Fibroblast of the aortic adventitia (primary cell): ENCODE data around the gene CYTH1. TPM values are rescaled to one million over a fixed set of nuclear protein-coding genes. Genes with fewer than 3 reads are reported as not detected.

ENCODE experiments used
- DNase-seq: peaks from one replicate; pipeline ENCODE4 v3.0.0-alpha.2; 2010; ENCODE audit warnings: low read depth
- H3K4me3 ChIP-seq: 2 replicates; pipeline ENCODE4 v1.5.1; 2011; ENCODE audit warnings: low read depth, mild to moderate bottlenecking, control low read depth, low read length, moderate library complexity
- CTCF ChIP-seq: IDR thresholded peaks from 2 replicates; pipeline ENCODE4 v1.5.1; 2011; ENCODE audit warnings: mild to moderate bottlenecking, low read length, control low read depth, inconsistent platforms; ENCODE audit not compliant: insufficient read depth
- total RNA-seq: library from RNA; depleted of rRNA; stranded (reverse); fragments of >200 nt; gene quantifications from 2 replicates; pipeline ENCODE4 v1.2.3, GENCODE V29; 2012; ENCODE audit warnings: low replicate concordance

CYTH1 gene
- total RNA-seq, 1 donor, result 13.8 TPM

- no peak for DNase-seq
These were observed 111.0 kb downstream of the CYTH1 start for GRCh38 chr17:78670850-78671725.

GRCh38 chr17:78669975-78670518, 112.0 kb downstream of the CYTH1 start:
- no peak overlapping the region for H3K4me3 ChIP-seq
- DNase-seq, result no peak
- no peak for TF ChIP-seq CTCF

More at GRCh38 chr17:78670850-78671725, 111.0 kb downstream of the CYTH1 start:
- H3K4me3 ChIP-seq, result no peak overlapping the region
- no peak for TF ChIP-seq CTCF

GRCh38 chr17:78669256-78669974, 112.7 kb downstream of the CYTH1 start:
- no peak for TF ChIP-seq CTCF
- DNase-seq, result no peak
- H3K4me3 ChIP-seq, result no peak overlapping the region

GRCh38 chr17:78668847-78669246, 113.2 kb downstream of the CYTH1 start:
- H3K4me3 ChIP-seq, result no peak overlapping the region
- DNase-seq, result no peak
- no peak for TF ChIP-seq CTCF

GRCh38 chr17:78667741-78668640, 114.1 kb downstream of the CYTH1 start:
- TF ChIP-seq CTCF, result no peak
- no peak overlapping the region for H3K4me3 ChIP-seq
- no peak for DNase-seq

- TF ChIP-seq CTCF, result no peak
- no peak overlapping the region for H3K4me3 ChIP-seq
- DNase-seq, result no peak
These were observed 115.0 kb downstream of the CYTH1 start for GRCh38 chr17:78667091-78667490.
